ENCODE results near the gene MAGI2.

Gene MAGI2

GRCh38 chr7:79357101-79357500, 96.4 kb downstream of the MAGI2 start:
- Histone ChIP-seq H3K27ac (ENCODE audit: poor library complexity, severe bottlenecking) (no peak overlapping the region), H3K4me3 (ENCODE audit: severe bottlenecking) (no peak overlapping the region), H3K36me3 (ENCODE audit: low read depth) (no peaks in the 10 kb centered on the region), H3K4me1 (ENCODE audit: insufficient read depth, poor library complexity, severe bottlenecking) (no peaks in the 10 kb centered on the region), H3K9me3 (ENCODE audit: severe bottlenecking) (no peaks in the 10 kb centered on the region), H3K27me3 (ENCODE audit: insufficient read depth, poor library complexity, severe bottlenecking) (no peaks in the 10 kb centered on the region)
- DNase-seq (ENCODE audit: low spot score) (no peak), ATAC-seq (ENCODE audit: low read depth) (no peak)
- TF ChIP-seq CTCF (IDR thresholded peaks at IDR 0.05; ENCODE audit: poor library complexity, severe bottlenecking) = no peak

GRCh38 chr7:79353720-79354468, 99.6 kb downstream of the MAGI2 start:
- no peaks in the 10 kb centered on the region for H3K27me3 ChIP-seq (ENCODE audit: insufficient read depth, poor library complexity, severe bottlenecking)
- no peak for TF ChIP-seq CTCF (IDR thresholded peaks at IDR 0.05; ENCODE audit: poor library complexity, severe bottlenecking)
- no peak overlapping the region for H3K4me3 ChIP-seq (ENCODE audit: severe bottlenecking)
- no peaks in the 10 kb centered on the region for H3K9me3 ChIP-seq (ENCODE audit: severe bottlenecking)
- H3K27ac ChIP-seq (ENCODE audit: poor library complexity, severe bottlenecking) = no peak overlapping the region
- ATAC-seq (ENCODE audit: low read depth) (no peak), DNase-seq (ENCODE audit: low spot score) (no peak)
- H3K4me1 ChIP-seq (ENCODE audit: insufficient read depth, poor library complexity, severe bottlenecking) = no peaks in the 10 kb centered on the region
- no peaks in the 10 kb centered on the region for H3K36me3 ChIP-seq (ENCODE audit: low read depth)

- ATAC-seq (ENCODE audit: low read depth) (no peak), DNase-seq (ENCODE audit: low spot score) (no peak)
- Histone ChIP-seq H3K36me3 (ENCODE audit: low read depth) (no peaks in the 10 kb centered on the region), H3K9me3 (ENCODE audit: severe bottlenecking) (no peaks in the 10 kb centered on the region), H3K4me1 (ENCODE audit: insufficient read depth, poor library complexity, severe bottlenecking) (no peaks in the 10 kb centered on the region), H3K27me3 (ENCODE audit: insufficient read depth, poor library complexity, severe bottlenecking) (no peaks in the 10 kb centered on the region), H3K4me3 (ENCODE audit: severe bottlenecking) (no peak overlapping the region), H3K27ac (ENCODE audit: poor library complexity, severe bottlenecking) (no peak overlapping the region)
- no peak for TF ChIP-seq CTCF (IDR thresholded peaks at IDR 0.05; ENCODE audit: poor library complexity, severe bottlenecking)
Measured at GRCh38 chr7:79352323-79352722, 101.1 kb downstream of the MAGI2 start.

- no peak for TF ChIP-seq CTCF (IDR thresholded peaks at IDR 0.05; ENCODE audit: poor library complexity, severe bottlenecking)
- H3K27ac ChIP-seq (ENCODE audit: poor library complexity, severe bottlenecking) = no peak overlapping the region
Measured at GRCh38 chr7:79347351-79347750, 106.1 kb downstream of the MAGI2 start.

GRCh38 chr7:79341902-79342301, 111.6 kb downstream of the MAGI2 start:
- ATAC-seq (ENCODE audit: low read depth) (no peak), DNase-seq (ENCODE audit: low spot score) (no peak)
- no peak for TF ChIP-seq CTCF (IDR thresholded peaks at IDR 0.05; ENCODE audit: poor library complexity, severe bottlenecking)
- Histone ChIP-seq H3K4me1 (ENCODE audit: insufficient read depth, poor library complexity, severe bottlenecking) (no peaks in the 10 kb centered on the region), H3K27me3 (ENCODE audit: insufficient read depth, poor library complexity, severe bottlenecking) (no peaks in the 10 kb centered on the region), H3K4me3 (ENCODE audit: severe bottlenecking) (no peak overlapping the region), H3K27ac (ENCODE audit: poor library complexity, severe bottlenecking) (no peak overlapping the region), H3K36me3 (ENCODE audit: low read depth) (no peaks in the 10 kb centered on the region), H3K9me3 (ENCODE audit: severe bottlenecking) (no peaks in the 10 kb centered on the region)

More at GRCh38 chr7:79347351-79347750, 106.1 kb downstream of the MAGI2 start:
- H3K4me3 ChIP-seq (ENCODE audit: severe bottlenecking) = no peak overlapping the region
- DNase-seq (ENCODE audit: low spot score) = no peak
- H3K27me3 ChIP-seq (ENCODE audit: insufficient read depth, poor library complexity, severe bottlenecking) = no peaks in the 10 kb centered on the region
- H3K4me1 ChIP-seq (ENCODE audit: insufficient read depth, poor library complexity, severe bottlenecking) = no peaks in the 10 kb centered on the region
- no peak for ATAC-seq (ENCODE audit: low read depth)
- no peaks in the 10 kb centered on the region for H3K36me3 ChIP-seq (ENCODE audit: low read depth)
- no peaks in the 10 kb centered on the region for H3K9me3 ChIP-seq (ENCODE audit: severe bottlenecking)
